SJSA1 (cell line): ENCODE results near the gene ATP2A3. TPM values are rescaled to one million over a fixed set of nuclear protein-coding genes. Genes with fewer than 3 reads are reported as not detected.

Source experiments
- DNase-seq, 2 experiments: peaks; one replicate each; pipeline ENCODE4 v3.0.0-alpha.2; 2015 to 2020; ENCODE audit warnings: low spot score in 2 of 2, low read depth in 1 of 2
- H3K27ac ChIP-seq: fragments of 250-450 bp; sonication (Bioruptor Pico); 2 replicates; pipeline ENCODE4 v1.5.1; 2020; ENCODE audit warnings: mild to moderate bottlenecking, moderate library complexity
- H3K27me3 ChIP-seq: fragments of 250-450 bp; sonication (Bioruptor Pico); replicated peaks from 2 replicates; pipeline ENCODE4 v1.5.1; 2020; ENCODE audit warnings: mild to moderate bottlenecking, moderate library complexity
- H3K36me3 ChIP-seq: fragments of 250-450 bp; sonication (Bioruptor Pico); 2 replicates; pipeline ENCODE4 v1.5.1; 2020; ENCODE audit warnings: mild to moderate bottlenecking
- H3K4me1 ChIP-seq: fragments of 250-450 bp; sonication (Bioruptor Pico); replicated peaks from 2 replicates; pipeline ENCODE4 v1.6.1; 2021; ENCODE audit warnings: mild to moderate bottlenecking
- H3K4me3 ChIP-seq: fragments of 250-450 bp; sonication (Bioruptor Pico); 2 replicates; pipeline ENCODE4 v1.5.1; 2020; ENCODE audit warnings: mild to moderate bottlenecking
- H3K9me3 ChIP-seq: fragments of 250-450 bp; sonication (Bioruptor Pico); replicated peaks from 2 replicates; pipeline ENCODE4 v1.5.1; 2020; ENCODE audit warnings: mild to moderate bottlenecking
- total RNA-seq: library from RNA; depleted of rRNA; stranded (reverse); fragments of >200 nt; shearing (Covaris generic); gene quantifications from 2 replicates; pipeline ENCODE4 v1.2.3, GENCODE V29; 2014

The ATP2A3 gene
- total RNA-seq, 1 experiment from 2014 or later = 0.89 TPM

DNA sequence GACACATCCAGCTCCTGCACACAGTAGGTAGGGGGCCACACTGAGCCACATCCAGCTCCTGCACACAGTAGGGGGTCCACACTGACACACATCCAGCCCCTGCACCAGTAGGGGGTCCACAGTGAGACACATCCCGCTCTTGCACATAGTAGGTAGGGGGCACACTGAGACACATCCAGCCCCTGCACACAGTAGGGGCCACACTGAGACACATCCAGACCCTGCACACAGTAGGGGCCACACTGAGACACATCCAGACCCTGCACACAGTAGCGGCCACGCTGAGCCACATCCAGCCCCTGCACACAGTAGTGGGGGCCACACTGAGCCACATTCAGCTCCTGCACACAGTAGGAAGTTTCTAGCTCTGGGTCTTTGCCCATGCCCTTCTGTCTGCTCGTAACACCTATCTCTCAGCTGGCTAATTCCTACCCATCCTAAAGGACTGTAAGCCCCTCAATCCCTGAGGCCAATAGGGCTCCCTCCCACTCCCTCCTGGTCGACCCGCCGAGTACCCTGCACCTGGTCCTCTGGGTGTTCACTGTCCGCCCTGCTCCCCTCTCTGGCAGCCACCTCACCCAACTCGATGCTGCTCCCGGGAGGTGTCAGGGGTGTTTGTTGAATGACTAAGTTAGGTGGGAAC is 9.4 kb upstream of the ATP2A3 start:
- H3K4me3 ChIP-seq = no peak overlapping the region
- DNase-seq = no peak
- no peaks in the 10 kb centered on the region for H3K36me3 ChIP-seq
- H3K27ac ChIP-seq = no peak overlapping the region
- H3K4me1 ChIP-seq = no peaks in the 10 kb centered on the region
- peaks cover 4% of the 10 kb centered on the region; the same call in 1 of the 2 replicates for H3K9me3 ChIP-seq
- no peaks in the 10 kb centered on the region for H3K27me3 ChIP-seq

DNA sequence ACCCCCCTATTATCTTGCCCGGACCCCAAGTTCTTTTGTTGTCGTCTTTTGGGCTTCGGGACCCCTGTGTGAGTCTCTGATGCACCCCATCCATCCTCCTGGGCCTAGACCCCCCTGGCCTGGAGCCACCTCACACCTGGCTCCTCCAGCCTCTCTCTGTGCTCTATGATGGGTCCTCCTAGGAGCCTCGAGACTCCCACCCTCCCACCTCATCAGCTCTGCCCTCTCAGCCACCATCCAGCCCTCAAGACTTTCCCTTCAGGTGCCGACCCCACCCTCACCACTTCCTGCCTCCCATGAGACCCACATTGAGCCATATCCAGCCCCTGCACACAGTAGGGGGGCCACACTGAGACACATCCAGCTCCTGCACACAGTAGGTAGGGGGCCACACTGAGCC is 8.7 kb upstream of the ATP2A3 start:
- H3K36me3 ChIP-seq = no peaks in the 10 kb centered on the region
- H3K9me3 ChIP-seq = peaks cover 4% of the 10 kb centered on the region; the same call in 1 of the 2 replicates
- H3K27me3 ChIP-seq = no peaks in the 10 kb centered on the region
- no peak for DNase-seq
- no peak overlapping the region for H3K4me3 ChIP-seq
- no peak overlapping the region for H3K27ac ChIP-seq
- no peaks in the 10 kb centered on the region for H3K4me1 ChIP-seq

DNA sequence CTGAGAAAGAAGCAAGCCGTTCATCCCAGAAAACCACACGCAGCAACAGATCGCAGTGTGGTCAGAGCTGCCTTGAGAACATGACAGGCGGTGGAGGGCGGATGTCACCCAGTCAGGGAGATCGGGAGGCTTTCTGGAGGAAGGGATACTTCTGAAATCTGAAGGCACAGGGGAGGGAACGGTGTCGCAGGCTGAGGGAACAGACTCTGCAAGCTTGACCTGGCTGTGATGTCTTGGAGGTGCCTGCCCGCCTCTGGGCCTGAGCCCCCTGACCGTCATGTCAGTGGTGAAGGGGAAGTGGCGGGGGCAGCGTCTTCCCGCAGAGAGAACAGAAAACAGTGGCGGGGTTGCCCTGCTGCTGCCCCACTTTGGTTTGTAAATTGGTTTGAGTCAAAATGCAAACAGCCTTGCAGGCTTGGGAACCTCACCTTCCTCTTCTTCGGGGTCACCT is 8.1 kb upstream of the ATP2A3 start:
- Histone ChIP-seq H3K36me3 (no peaks in the 10 kb centered on the region), H3K9me3 (peaks cover 4% of the 10 kb centered on the region; the same call in 1 of the 2 replicates)

DNA sequence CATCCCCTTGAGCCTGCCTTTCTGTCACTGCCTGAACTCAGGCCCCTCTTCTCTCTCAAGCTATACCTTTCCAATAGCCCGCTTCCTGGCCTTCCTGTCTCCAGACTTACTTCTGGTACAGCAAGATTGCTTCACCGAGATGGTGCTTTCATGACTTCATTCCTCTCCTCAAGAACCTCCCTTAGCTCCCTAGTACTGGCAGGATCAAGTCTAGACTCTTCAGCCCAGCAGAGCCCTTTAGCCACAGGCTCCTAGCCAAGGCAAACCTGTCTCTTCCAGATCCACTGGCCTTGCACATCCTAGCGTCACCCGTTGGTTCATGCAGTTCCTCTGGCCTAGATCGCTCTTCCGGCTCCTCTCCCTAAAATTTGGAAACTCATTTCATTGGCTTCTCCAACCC is 6.4 kb upstream of the ATP2A3 start:
- Histone ChIP-seq H3K36me3 (no peaks in the 10 kb centered on the region), H3K9me3 (peaks cover 4% of the 10 kb centered on the region; the same call in 1 of the 2 replicates), H3K27ac (no peak overlapping the region)

More for the DNA sequence above, 8.1 kb upstream of the ATP2A3 start:
- no peaks in the 10 kb centered on the region for H3K27me3 ChIP-seq
- H3K27ac ChIP-seq = no peak overlapping the region
- no peaks in the 10 kb centered on the region for H3K4me1 ChIP-seq
- H3K4me3 ChIP-seq = no peak overlapping the region
- no peak for DNase-seq

DNA sequence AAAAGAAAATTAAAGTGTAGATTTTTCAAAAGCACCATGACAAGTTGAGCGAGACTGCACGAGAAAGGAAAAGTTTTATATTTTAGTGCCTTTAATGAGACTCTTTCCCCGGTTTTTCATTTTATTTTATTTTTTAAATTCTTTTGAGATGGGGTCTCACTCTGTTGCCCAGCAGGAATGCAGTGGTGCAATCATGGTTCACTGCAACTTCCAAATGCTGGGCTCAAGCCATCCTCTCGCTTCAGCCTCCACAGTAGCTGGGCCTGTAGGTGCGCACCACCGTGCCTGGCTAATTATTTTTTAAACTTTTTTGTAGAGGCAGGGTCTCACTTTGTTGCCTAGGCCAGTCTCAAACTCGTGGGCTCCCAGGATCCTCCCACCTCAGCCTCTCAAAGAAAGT is 5.7 kb upstream of the ATP2A3 start:
- H3K27ac ChIP-seq = no peak overlapping the region
- H3K27me3 ChIP-seq = no peaks in the 10 kb centered on the region
- H3K4me3 ChIP-seq = no peak overlapping the region
- H3K9me3 ChIP-seq = peaks cover 4% of the 10 kb centered on the region; the same call in 1 of the 2 replicates
- peaks cover 5% of the 10 kb centered on the region for H3K4me1 ChIP-seq
- H3K36me3 ChIP-seq = no peaks in the 10 kb centered on the region
- DNase-seq = no peak

More for the DNA sequence above, 6.4 kb upstream of the ATP2A3 start:
- no peak overlapping the region for H3K4me3 ChIP-seq
- no peaks in the 10 kb centered on the region for H3K27me3 ChIP-seq
- no peak for DNase-seq
- H3K4me1 ChIP-seq = no peaks in the 10 kb centered on the region

DNA sequence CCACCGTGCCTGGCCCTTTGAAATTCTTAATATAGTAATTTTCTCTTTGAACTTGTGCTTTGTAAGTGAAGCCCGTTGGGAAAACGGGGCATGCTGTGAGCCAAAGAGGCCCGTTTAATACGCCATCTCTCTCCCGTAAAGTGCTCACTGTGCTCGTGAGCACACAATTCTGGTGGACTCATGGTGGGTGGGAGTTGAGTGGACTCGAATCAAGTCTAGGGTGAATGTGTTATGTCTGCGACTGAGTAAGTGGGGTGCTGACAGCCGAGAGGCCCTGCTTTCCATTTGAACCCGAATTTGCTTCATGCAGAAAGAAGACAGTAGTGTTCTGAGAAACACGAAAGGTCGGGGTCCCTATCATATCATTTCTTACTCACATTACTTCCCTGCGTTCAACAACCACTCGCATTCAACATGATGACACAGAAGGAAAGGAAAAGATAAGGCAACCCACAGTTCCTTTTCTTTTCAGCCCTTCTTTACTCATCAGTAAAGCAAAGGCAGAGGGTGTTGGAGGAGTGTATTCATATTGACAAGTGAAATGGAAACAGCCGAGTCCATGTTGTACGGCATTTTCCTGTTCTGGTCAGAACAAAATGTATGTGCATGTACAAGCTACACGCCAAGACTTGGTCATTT is 4.8 kb upstream of the ATP2A3 start:
- no peaks in the 10 kb centered on the region for H3K36me3 ChIP-seq
- peaks cover 8% of the 10 kb centered on the region; the same call in 1 of the 2 replicates for H3K27me3 ChIP-seq
- DNase-seq = no peak
- H3K9me3 ChIP-seq = no peaks in the 10 kb centered on the region
- H3K4me3 ChIP-seq = no peak overlapping the region
- peaks cover 15% of the 10 kb centered on the region for H3K4me1 ChIP-seq
- H3K27ac ChIP-seq = no peak overlapping the region

DNA sequence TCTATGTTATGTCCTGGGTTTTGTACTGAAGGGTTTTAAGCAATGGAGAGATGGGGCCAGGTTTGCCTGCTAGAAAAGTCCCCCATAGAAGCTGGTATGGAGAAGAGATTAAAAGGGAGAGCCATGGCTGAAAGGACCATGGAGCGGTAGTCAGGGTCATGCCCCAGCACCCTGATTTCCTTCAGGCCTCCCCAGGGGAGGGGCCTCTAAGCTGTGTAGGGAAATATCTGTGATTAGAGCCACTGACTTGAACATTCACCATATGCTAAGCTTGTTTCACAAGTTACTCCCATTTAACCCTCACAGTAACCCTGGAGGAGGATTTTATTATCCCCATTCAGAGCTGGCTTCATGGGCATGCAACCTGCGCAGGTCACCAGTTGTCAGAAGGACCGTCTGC is 3.8 kb upstream of the ATP2A3 start:
- no peak for DNase-seq
- H3K9me3 ChIP-seq = no peaks in the 10 kb centered on the region
- no peak overlapping the region for H3K27ac ChIP-seq
- H3K4me1 ChIP-seq = peaks cover 16% of the 10 kb centered on the region
- peaks cover 15% of the 10 kb centered on the region for H3K27me3 ChIP-seq
- H3K36me3 ChIP-seq = no peaks in the 10 kb centered on the region
- no peak overlapping the region for H3K4me3 ChIP-seq

DNA sequence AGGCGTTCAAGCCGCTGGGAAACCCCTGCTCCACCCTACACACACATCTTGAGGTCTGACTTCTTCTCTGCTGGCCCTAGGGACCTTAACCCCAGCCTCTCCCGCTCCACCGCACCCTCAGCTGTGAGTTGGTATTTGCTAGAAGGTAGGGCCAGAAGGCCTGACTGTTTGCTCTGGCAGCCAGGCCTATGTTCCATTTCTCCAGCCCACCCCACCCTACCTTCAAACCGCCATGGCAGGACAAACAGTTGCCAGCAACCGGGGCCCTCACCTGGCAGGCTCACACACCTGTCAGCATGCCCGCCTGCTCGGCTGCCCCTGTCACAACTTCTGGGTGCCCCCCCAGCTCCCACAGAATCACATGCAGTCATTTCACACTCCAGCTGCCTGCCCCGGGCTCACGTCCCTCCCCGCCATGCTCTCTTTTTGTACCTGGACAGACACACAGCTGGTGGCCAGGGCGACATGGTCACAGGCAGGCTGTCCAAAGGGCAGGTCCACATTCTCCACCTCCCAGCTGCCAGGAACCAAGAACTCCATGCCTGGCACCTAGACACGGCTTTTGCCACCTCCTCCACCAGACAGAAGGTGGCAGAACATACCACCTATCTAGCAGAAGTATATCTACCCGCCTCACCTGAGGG is 2.6 kb upstream of the ATP2A3 start:
- Histone ChIP-seq H3K27me3 (peaks cover 15% of the 10 kb centered on the region), H3K4me3 (no peak overlapping the region), H3K4me1 (peaks cover 16% of the 10 kb centered on the region), H3K27ac (no peak overlapping the region), H3K36me3 (no peaks in the 10 kb centered on the region), H3K9me3 (no peaks in the 10 kb centered on the region)
- no peak for DNase-seq

DNA sequence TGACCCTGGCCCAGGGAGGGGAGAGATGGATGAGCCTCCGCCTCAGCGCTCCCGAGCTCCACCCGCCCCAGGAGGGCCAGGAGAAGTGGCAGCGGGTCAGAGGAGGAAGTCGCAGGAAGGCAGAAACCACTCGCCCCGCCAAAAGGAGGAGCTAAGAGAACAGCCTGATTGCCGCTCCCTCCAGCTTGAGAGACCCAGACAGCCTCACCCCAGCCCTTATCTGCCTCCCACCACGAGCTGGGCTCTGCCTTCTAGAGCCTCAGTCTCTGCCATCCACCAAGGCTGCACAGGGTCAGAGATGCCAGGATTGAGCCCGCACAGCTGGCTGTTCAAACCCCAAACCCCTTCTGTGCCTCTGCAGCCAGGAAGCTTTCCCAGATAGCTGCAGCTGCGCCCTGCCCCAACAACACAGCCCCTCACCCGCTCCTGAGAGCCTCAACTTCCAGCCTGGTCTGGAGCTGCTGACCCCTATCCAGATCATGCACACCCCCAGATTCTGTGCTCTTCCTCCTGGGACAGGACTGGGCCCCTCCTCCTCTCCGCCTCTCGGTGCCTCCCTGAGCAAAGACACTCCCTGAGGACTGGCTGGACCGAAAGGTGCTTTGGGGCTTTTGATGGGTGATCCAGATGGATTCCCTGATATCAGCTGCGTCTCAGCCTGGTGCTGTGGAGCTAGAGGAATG is 1.0 kb upstream of the ATP2A3 start:
- H3K4me1 ChIP-seq = peaks cover 16% of the 10 kb centered on the region
- H3K27me3 ChIP-seq = peaks cover 15% of the 10 kb centered on the region
- no peaks in the 10 kb centered on the region for H3K9me3 ChIP-seq
- H3K4me3 ChIP-seq = peak overlapping the region; percentile 44
- no peak overlapping the region for H3K27ac ChIP-seq
- no peaks in the 10 kb centered on the region for H3K36me3 ChIP-seq
- peak; percentile 12 to 61 for DNase-seq

DNA sequence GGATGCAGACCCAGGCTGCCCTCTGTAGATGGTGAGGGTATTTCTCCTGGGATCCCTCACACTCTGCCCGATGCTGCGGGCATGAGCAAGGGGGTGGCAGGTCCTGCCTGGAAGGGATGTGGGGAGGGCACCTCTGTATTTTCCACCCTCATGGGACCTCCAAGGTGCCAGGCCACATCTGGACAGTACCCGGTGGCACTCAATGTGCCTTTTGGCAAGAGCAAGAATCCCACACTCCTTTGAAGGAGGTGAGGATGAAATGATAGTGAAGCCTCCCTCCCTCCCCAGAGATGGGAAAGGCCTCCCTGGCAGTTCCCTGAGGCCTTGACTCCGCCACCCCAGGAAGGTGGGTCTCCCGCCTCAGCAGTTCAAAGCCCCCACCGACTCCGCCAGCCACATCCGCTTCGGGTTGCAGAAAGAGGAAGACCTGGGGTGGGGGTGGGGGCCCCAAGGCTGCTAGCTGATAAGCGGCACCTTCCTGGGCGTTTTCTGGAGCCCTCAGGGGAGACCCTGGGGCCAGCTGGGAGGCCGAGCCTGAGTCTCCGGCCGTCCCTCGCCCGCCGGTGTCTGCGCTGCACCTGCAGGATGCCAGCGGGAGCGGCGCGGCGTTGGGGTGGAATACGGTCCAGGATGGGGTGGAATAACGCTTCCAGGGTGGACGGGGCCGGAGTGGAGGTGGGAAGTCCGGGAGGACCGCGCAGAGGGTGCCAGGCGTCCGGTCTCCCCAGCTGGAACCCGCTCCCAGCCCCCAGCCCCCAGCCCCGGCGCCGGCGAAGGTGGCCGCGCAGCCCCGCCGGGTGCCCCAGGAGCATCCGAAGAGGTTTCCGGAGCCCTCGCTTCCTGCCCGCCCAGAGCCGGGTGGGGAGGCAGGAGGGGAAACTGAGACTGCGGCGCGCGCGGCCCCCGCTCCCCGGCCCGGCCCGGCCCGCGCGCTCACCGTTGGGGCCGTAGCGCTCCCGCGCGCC is 718 bp downstream of the ATP2A3 start:
- H3K27ac ChIP-seq = no peak overlapping the region
- no peaks in the 10 kb centered on the region for H3K9me3 ChIP-seq
- DNase-seq = no peak
- peak overlapping the region; percentile 44 for H3K4me3 ChIP-seq
- H3K27me3 ChIP-seq = peaks cover 15% of the 10 kb centered on the region
- H3K36me3 ChIP-seq = no peaks in the 10 kb centered on the region
- H3K4me1 ChIP-seq = peaks cover 29% of the 10 kb centered on the region

DNA sequence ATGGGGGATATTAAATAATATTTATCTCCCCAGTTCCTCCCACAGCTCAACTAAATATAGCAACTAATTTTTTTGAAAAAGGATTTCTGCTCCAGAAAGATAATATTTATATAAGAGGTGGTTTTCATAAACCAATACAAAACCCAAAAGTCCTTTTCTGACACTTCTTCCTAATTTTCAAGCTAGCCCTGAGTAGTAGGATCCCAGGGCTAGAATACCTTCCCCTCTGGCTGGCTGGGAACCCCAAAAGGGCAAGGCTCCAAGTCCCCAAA is 1.3 kb downstream of the ATP2A3 start:
- no peaks in the 10 kb centered on the region for H3K9me3 ChIP-seq
- no peaks in the 10 kb centered on the region for H3K36me3 ChIP-seq
- DNase-seq = no peak
- H3K27ac ChIP-seq = no peak overlapping the region
- H3K4me3 ChIP-seq = no peak overlapping the region
- H3K4me1 ChIP-seq = peaks cover 29% of the 10 kb centered on the region
- H3K27me3 ChIP-seq = peaks cover 15% of the 10 kb centered on the region

DNA sequence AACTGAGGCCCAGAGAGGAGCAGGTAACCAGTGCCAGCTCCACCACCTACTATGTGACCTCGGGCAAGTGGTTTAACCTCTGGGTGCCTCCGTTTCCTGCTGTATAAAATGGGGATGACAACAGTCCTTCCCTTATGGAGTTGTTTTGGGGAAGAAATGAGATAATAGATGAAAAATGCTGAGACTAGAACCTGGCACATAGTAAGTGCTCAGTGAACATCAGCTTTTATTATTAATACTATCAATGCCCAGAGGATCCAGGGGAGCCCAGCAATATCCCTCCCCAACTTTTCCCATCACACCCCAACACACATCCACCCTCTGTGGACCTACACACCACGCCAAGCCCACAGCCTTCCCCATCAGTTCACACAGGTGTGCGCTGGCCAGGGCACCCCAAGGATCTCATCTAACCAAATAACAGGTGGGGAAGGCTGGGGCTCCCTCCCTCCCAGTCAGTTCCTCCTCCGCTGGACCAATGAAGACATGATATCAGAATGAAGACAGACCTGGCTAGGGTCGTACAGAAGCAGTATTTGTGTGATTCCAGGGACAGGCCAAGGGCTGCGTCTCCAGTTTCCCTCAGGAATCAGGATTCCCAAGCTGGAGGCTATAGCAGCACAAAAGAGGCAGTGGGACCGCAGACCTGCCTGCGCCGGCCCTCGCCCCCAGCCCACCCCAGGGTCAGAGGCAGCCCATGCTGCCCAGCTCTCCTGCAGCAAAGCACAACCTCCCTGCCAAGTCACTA is 1.8 kb downstream of the ATP2A3 start:
- H3K27me3 ChIP-seq = peaks cover 15% of the 10 kb centered on the region
- no peaks in the 10 kb centered on the region for H3K36me3 ChIP-seq
- H3K4me3 ChIP-seq = no peak overlapping the region
- peaks cover 29% of the 10 kb centered on the region for H3K4me1 ChIP-seq
- no peaks in the 10 kb centered on the region for H3K9me3 ChIP-seq
- H3K27ac ChIP-seq = no peak overlapping the region
- no peak for DNase-seq
